Stimulated activated CD4-positive, alpha-beta T cell treated with anti-CD3 and anti-CD28 coated beads, Interleukin-1b, Interleukin-23, amount 100 ng/mL, for 4 hours (primary cell): Measurements from ENCODE around the gene CXXC5.
"Not testable (repeated sequence)": the region's sequence is repeated elsewhere in the genome, so short reads cannot be mapped to it uniquely, and the experiment has no call there.

Experiments
- DNase-seq, 2 donors: peaks; one replicate each; pipeline ENCODE4 v3.0.0-alpha.2; 2020; ENCODE audit warnings: low read depth in 2 of 2

Gene CXXC5

GRCh38 chr5:139648205-139649081 is at the start of gene CXXC5:
Gene CXXC5, plus strand, starts transcription at chr5:139648349. Its CDS starts 32,175 bp downstream, at chr5:139680524.
- DNase-seq, result peak in 1 of 2 donors; percentile 59

- not testable (repeated sequence) for DNase-seq
These were observed 49.6 kb upstream of the CXXC5 start for GRCh38 chr5:139598601-139598965.

DNA sequence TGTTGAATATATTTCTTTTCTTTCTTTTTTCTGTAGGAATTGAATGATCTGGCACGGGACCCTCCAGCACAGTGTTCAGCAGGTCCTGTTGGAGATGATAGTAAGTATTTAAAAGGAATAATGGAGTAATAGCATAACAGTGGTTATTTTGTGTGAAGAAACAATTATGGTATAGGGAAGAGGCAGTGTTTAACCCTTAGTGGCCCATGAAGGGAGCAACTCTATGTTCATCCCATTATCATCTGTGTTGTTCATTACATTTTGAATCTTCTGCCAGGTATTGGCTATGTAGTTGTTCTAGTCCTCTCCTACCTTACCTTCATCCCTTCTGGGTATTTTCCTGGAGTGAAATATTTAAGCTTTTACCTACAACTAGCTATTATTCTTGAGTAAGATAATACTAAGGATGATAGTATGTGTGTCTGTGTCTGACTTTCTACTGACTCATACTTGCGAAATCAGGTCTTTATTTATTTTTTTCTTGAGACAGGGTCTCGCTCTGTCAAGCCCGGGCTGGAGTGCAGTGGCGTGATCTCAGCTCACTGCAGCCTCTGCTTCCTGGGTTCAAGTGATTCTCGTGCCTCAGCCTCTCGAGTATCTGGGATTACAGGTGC is 47.7 kb upstream of the CXXC5 start:
- DNase-seq, result no peak

DNA sequence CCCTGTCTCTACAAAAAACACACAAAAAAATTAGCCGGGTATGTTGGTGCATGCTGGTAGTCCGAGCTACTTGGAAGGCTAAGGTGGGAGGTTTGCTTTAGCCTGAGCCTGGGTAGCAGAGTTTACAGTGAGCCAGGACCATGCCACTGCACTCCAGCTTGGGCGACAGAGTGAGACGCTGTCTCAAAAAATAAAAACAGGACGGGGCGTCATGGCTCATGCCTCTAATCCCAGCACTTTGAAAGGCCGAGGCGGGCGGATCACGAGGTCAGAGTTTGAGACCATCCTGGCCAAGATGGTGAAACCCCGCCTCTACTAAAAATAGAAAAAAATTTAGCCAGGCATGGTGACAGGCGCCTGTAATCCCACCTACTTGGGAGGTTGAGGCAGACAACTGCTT is 46.7 kb upstream of the CXXC5 start:
- DNase-seq, result no peak

- not testable (repeated sequence) for DNase-seq
These were observed 46.2 kb upstream of the CXXC5 start for GRCh38 chr5:139601948-139602347.

DNA sequence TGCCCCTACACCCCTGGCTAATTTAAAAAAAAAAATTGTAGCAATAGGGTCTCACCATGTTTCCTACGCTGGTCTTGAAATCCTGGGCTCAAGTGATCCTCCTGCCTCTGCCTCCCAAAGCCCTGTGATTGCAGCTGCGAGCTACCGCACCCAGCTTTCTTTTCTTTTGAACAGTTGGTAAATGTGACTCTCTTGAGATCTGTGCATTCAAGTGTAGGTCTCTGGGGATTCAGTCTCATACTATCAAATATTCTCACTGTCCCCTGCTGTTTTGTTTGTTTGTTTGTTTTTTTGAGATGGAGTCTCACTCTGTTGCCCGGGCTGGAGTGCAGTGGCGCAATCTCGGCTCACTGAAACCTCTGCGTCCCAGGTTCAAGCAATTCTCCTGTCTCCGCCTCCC is 42.3 kb upstream of the CXXC5 start:
- DNase-seq, result no peak

- no peak for DNase-seq
These were observed 36.2 kb upstream of the CXXC5 start for GRCh38 chr5:139611703-139612584.

GRCh38 chr5:139619861-139620260 is 28.3 kb upstream of the CXXC5 start:
- no peak for DNase-seq

GRCh38 chr5:139625398-139625797 is 22.8 kb upstream of the CXXC5 start:
- DNase-seq, result not testable (repeated sequence)

GRCh38 chr5:139630855-139631254 is 17.3 kb upstream of the CXXC5 start:
- no peak for DNase-seq

- DNase-seq, result no peak
These were observed 16.5 kb upstream of the CXXC5 start for GRCh38 chr5:139631520-139632165.

GRCh38 chr5:139633295-139634027 is 14.7 kb upstream of the CXXC5 start:
- DNase-seq, result peak; percentile 47 to 59

GRCh38 chr5:139634028-139634325 is 14.2 kb upstream of the CXXC5 start:
- DNase-seq, result no peak

DNA sequence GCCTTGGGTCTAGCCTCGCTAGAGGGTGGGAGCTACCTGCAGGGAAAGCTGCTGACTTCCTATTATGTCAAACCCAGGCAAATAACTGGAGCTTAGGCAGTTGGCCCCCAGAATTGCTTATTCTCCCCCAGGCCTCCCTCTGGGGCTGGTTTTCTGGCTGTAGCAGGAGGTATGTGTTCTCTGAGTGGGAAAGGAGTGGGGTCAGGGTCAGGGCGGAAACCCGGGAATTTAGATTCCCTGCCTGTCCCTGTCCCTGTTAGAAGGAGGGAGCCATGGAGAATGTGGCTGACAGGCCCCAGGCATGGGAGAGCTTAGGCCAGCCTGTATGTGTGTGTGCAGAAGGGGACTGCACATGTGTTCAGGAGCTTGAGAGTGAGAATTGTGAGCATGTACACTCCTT is 13.6 kb upstream of the CXXC5 start:
- no peak for DNase-seq

GRCh38 chr5:139635191-139635590 is 13.0 kb upstream of the CXXC5 start:
- no peak for DNase-seq

- no peak for DNase-seq
These were observed 12.4 kb upstream of the CXXC5 start for GRCh38 chr5:139635606-139636206.

- no peak for DNase-seq
These were observed 11.8 kb upstream of the CXXC5 start for GRCh38 chr5:139636207-139636792.

GRCh38 chr5:139636975-139637408 is 11.2 kb upstream of the CXXC5 start:
- DNase-seq, result no peak

DNA sequence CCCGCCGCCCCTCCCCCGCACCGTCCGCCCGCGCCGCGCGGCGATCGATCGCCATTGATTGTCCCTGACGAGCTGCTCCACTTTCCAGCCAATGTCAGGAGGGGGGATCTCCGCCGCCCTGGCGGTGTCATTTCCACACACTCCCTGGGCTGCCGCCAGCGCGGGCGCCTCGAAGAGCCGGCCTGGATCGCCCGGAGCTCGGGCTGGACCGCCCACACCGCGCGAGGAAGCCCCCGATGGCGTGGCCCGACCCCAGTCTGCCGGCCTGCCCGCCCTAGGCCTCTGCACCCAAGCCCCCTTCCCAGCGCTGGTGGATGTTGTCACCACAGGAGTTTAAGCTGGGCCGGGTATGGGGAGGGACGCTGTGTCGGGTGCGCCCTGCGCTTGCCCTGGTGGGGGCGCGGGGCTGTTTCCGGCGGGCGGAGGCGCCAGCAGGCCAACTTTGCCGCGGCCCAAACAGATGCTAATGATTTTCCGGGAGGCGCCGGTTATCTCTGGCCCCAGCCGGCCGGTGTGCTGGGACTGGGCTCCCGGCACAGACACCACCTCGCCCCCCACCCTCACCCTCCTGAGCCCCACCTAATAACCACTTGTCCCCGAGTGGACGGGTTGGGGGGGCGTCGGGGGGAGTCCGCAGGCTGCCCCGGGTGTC is 10.6 kb upstream of the CXXC5 start:
- peak in 1 of 2 donors; percentile 29 for DNase-seq
